Duodenal mucosa (tissue), 2 donors: ENCODE results near the gene PEX7.
"Not testable (repeated sequence)": the region's sequence is repeated elsewhere in the genome, so short reads cannot be mapped to it uniquely, and the experiment has no call there.

Source experiments
- H3K27ac ChIP-seq: one replicate; pipeline ENCODE4 v1.7.0; 2013; ENCODE audit warnings: low read depth, low read length
- H3K27me3 ChIP-seq, 2 donors: one replicate each; pipeline ENCODE4 v1.7.0; 2013; ENCODE audit warnings: low read length in 2 of 2, control low read depth in 1 of 2; ENCODE audit not compliant: insufficient read depth in 2 of 2, control insufficient read depth in 1 of 2
- H3K36me3 ChIP-seq, 2 donors: one replicate each; pipeline ENCODE4 v1.7.0; 2013; ENCODE audit warnings: low read length in 2 of 2, control low read depth in 1 of 2; ENCODE audit not compliant: insufficient read depth in 2 of 2, control insufficient read depth in 1 of 2
- H3K4me1 ChIP-seq, 2 donors: one replicate each; pipeline ENCODE4 v1.7.0; 2013; ENCODE audit warnings: low read length in 2 of 2, control low read depth in 1 of 2; ENCODE audit not compliant: insufficient read depth in 2 of 2, control insufficient read depth in 1 of 2
- H3K4me3 ChIP-seq, 2 donors: one replicate each; pipeline ENCODE4 v1.7.0; 2013; ENCODE audit warnings: low read length in 2 of 2, low read depth in 1 of 2
- H3K9ac ChIP-seq, 2 donors: one replicate each; pipeline ENCODE4 v1.7.0; 2013; ENCODE audit warnings: low read length in 2 of 2, low read depth in 1 of 2
- H3K9me3 ChIP-seq, 2 donors: one replicate each; pipeline ENCODE4 v1.7.0; 2013; ENCODE audit warnings: low read length in 2 of 2, control low read depth in 1 of 2; ENCODE audit not compliant: control insufficient read depth in 1 of 2

PEX7 gene

DNA sequence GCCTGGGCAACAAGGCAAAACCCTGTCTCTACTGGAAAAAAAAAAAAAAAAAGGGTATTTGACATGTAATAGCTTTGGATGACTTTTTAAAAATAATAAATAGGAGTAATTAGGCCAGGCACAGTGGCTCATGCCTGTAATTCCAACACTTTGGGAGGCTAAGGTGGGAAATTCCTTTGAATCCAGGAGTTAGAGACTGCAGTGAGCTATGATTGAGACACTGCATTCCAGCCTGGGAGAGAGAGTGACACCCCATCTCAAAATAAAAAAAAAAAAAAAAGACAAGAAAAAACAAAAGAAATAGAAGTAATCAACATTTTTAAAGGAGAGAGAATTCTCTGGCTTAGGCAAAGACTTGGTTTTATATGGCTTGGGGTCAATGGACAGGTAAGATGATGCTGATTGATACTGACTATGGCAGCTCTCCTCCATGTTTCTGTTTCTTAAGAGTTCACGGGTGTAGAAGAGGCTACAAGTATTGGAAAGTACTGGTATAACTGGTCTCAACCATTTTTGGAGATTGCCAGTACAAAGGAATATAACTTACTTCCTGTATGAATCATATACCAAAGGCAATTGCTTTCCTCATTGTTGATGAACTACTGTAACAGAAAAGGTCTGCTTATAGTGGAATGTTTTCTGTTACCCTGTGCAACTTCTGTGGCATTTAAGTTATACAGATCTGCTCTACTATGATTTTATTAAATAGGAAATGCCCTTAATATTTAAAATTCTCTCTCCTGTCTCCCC lies 40.2 kb upstream of the PEX7 start:
- Histone ChIP-seq H3K9ac (no peak overlapping the region), H3K36me3 (no peaks in the 10 kb centered on the region), H3K27ac (no peak overlapping the region), H3K4me3 (no peak overlapping the region), H3K9me3 (no peaks in the 10 kb centered on the region), H3K27me3 (no peaks in the 10 kb centered on the region), H3K4me1 (peaks cover 25 to 54% of the 10 kb centered on the region in 2 donors)

DNA sequence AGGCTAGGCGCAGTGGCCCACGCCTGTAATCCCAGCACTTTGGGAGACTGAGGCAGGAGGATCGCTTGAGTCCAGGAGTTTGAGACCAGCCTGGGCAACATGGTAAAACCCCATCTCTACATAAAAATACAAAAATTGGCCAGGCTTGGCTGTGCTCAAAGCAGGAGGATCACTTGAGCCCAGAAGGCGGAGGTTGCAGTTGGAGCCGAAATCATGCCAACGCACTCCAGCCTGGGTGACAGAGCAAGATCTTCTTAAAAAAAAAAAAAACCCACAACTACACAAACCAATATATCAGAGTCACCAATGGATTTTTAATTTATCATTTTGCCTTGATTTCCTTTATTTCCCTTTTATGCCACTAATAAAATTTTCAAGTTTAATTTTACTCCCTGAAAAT lies 39.4 kb upstream of the PEX7 start:
- Histone ChIP-seq H3K4me1 (peaks cover 31 to 63% of the 10 kb centered on the region in 2 donors), H3K27ac (no peak overlapping the region)

DNA sequence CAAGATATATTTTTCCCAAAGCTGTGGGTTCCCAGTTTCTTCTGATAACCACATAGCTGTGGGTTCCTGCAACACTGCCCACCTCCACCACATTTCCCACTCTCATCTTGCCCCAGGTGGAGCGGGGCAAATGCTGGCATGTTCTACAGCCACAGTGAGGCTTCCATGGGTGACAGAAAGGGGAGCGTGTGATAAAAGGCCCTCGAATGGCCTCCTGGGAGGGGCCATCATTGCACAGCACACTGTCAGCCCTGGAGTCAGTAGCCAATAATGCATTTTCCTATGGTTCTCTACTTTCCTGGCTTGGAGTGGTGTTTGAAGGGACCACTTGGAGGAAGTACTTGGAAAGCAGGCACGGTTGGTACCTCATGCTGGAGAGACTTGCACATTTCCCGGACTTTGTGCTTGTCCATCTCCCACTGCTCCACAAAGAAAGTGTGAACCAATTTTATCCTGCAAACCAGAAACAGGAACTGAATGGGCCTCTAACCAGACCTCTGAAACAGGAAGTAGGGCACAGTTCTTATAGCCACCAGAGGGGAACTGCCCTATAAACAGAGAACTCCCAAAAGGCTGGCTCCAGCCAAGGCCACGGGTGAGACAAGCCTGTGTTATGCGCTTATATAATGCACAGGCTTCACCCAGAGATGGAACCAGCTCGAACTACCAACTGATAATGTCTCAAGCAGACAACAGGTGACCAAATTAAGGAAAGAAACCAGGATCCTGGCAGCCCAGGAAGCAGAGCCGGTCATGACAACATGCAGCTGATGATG lies 38.7 kb upstream of the PEX7 start:
- H3K27me3 ChIP-seq: no peaks in the 10 kb centered on the region
- H3K4me3 ChIP-seq: peak overlapping the region; percentile 36 to 44
- H3K9me3 ChIP-seq: no peaks in the 10 kb centered on the region
- no peak overlapping the region for H3K9ac ChIP-seq
- no peaks in the 10 kb centered on the region for H3K36me3 ChIP-seq
- peaks cover 35 to 66% of the 10 kb centered on the region in 2 donors for H3K4me1 ChIP-seq
- H3K27ac ChIP-seq: no peak overlapping the region

More for the DNA sequence above, 39.4 kb upstream of the PEX7 start:
- Histone ChIP-seq H3K9me3 (no peaks in the 10 kb centered on the region), H3K4me3 (no peak overlapping the region), H3K27me3 (no peaks in the 10 kb centered on the region), H3K36me3 (no peaks in the 10 kb centered on the region), H3K9ac (no peak overlapping the region)

DNA sequence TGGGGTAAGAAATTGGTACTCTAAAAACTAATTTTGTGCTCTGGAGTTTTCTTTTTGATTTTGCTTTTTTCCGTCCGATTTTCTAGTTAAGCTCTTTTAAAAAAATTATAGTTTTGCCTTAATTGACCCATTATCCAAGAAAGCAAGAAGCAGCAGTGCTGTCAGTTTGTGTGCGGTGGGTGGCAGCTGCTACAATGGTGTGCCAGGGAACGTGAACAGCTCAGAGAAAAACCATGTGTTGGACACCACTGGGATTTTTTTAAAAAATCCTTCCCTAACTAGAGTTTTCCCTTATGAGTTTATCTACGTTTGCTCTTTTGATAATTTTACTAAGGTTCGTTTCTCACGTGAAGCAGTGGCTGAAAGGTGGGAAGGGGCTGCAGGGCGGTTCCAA lies 38.1 kb upstream of the PEX7 start:
- H3K27me3 ChIP-seq: no peaks in the 10 kb centered on the region
- no peak overlapping the region for H3K27ac ChIP-seq
- H3K36me3 ChIP-seq: no peaks in the 10 kb centered on the region
- no peak overlapping the region for H3K9ac ChIP-seq
- peaks cover 35 to 66% of the 10 kb centered on the region in 2 donors for H3K4me1 ChIP-seq
- peak overlapping the region; percentile 36 to 44 for H3K4me3 ChIP-seq
- H3K9me3 ChIP-seq: no peaks in the 10 kb centered on the region

DNA sequence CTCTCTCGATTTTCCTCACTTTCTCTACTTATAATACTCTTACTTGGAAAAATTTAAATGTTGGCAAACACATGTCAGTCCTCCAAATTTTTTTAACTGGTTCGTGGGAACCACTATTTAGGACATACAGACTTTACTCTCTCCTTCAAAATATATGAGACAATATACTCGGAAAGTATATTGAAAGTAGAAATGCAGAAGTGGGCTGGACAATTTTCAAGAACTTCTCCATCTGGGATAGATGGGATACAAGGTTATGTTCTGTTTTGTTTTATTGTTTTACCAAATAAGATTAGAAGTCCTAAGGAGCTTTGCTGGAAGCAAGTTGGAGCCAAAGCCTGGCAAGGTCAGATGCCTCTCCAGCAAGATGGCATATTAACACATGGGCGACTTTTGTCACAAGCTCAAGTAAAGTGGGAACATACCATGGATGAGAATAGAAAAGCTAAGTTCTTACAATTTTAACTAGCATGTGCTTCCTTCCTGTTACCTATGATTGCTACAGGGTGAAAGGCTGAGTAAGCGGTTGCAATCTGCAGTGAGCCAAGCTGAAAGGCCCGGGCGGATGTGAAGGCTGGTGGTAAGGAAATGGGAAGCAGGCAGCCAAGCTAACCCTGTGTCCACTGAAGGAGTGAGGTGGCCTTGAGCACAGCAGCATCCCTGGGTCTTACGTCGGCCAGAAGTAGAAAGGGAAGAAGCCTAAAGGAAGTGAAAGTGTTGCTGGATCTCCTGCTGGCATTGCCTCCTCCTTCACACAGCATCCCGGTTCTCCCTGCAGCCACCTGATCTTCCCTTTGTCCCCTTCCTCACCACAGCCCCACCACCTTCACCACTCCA lies 37.3 kb upstream of the PEX7 start:
- Histone ChIP-seq H3K27ac (no peak overlapping the region), H3K4me3 (peak overlapping the region; percentile 10 to 36)

DNA sequence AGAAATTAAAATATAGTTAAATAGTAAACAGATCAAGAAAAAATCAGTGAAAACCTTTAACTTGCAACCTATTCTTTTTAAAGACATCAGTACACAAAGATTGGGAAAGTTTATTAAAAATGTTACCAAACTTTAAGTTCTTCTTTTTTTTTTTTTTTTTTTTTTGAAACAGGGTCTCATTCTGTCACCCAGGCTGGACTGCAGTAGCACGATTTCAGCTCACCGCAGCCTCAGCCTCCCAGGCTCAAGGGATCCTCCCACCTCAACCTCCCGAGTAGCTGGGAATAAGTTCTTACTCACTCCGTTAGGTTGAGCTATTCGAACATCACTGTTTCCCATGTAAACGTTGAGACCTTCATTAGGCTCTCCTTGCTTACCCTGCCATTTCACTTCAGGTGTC lies 35.7 kb upstream of the PEX7 start:
- Histone ChIP-seq H3K9me3 (no peaks in the 10 kb centered on the region), H3K4me3 (no peak overlapping the region), H3K9ac (no peak overlapping the region), H3K27ac (no peak overlapping the region), H3K4me1 (peaks cover 32 to 61% of the 10 kb centered on the region in 2 donors), H3K36me3 (no peaks in the 10 kb centered on the region), H3K27me3 (no peaks in the 10 kb centered on the region)

More for the DNA sequence above, 37.3 kb upstream of the PEX7 start:
- Histone ChIP-seq H3K9ac (no peak overlapping the region), H3K27me3 (no peaks in the 10 kb centered on the region), H3K36me3 (no peaks in the 10 kb centered on the region), H3K9me3 (no peaks in the 10 kb centered on the region), H3K4me1 (peaks cover 35 to 61% of the 10 kb centered on the region in 2 donors)

DNA sequence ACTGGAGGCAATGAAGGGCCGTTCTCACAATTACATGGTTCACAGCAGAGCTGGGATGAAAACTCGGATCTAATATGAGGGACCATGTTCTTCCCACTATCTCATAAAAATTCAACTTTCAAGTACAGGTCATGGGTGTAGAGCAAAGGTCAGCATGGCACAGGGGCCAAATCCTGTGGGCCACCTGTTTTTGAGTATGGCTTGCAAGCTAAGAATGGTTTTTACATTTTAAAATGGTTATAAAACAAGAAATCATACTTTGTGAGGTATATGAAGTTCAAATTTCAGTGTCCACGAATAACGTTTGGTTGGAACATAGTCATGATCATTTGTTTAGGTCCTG lies 34.7 kb upstream of the PEX7 start:
- Histone ChIP-seq H3K27ac (peak overlapping the region; percentile 46), H3K4me3 (peak overlapping the region in 1 of 2 donors; percentile 8), H3K9ac (no peak overlapping the region), H3K9me3 (no peaks in the 10 kb centered on the region), H3K4me1 (peaks cover 32 to 55% of the 10 kb centered on the region in 2 donors), H3K36me3 (no peaks in the 10 kb centered on the region), H3K27me3 (no peaks in the 10 kb centered on the region)

DNA sequence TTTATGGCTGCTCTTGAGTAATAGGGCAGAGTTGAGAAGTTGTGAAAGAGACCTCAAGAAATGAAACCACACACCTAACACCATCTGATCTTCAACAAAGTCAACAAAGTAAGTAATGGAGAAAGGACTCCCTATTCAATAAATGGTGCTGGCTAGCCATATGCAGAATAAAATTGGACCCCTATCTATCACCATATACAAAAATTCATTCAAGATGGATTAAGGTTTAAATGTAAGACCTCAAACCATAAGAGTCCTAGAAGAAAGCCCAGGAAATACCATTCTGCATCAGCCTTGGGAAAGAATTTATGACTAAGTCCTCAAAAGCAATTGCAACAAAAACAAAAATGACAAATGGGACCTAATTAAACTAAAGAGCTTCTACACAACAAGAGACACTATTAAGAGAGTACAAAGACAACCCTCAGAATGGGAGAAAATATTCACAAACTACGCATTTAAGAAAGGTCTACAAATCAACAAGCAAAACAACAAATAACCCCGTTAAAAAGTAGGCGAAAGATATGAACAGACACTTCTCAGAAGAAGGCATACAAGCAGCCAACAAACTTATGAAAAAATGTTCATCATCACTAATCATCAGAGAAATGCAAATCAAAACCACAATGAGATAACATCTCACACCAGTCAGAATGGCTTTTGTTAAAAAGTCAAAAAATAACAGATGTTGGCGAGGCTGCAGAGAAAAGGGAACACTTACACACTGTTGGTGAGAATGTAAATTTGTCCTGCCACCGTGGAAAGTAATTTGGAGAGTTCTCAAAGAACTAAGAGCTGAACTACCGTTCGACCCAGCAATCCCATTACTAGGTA lies 34.1 kb upstream of the PEX7 start:
- H3K27me3 ChIP-seq: no peaks in the 10 kb centered on the region
- H3K9me3 ChIP-seq: no peaks in the 10 kb centered on the region
- no peaks in the 10 kb centered on the region for H3K36me3 ChIP-seq
- H3K9ac ChIP-seq: no peak overlapping the region
- no peak overlapping the region for H3K4me3 ChIP-seq
- H3K4me1 ChIP-seq: peaks cover 34 to 51% of the 10 kb centered on the region in 2 donors
- peak overlapping the region; percentile 43 for H3K27ac ChIP-seq

DNA sequence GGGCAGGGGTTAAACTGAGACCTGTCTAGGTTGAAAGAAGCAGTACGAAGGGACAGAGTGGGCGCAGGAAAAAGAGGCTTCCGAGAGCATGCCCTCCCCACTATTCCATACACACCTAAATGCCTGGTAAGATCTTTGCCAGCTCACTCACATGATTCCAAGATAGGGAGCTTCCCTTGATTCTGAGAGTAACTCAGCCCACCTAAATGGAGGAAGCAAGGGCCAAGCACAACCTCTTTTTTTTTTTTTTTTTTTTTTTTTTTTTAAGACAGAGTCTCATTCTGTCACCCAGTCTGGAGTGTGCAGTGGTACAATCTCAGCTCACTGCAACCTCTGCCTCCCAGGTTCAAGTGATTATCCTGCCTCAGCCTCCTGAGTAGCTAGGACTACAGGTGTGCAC lies 33.0 kb upstream of the PEX7 start:
- H3K9ac ChIP-seq, H3K27me3 ChIP-seq, H3K36me3 ChIP-seq, H3K27ac ChIP-seq, H3K9me3 ChIP-seq: not testable (repeated sequence)
- Histone ChIP-seq H3K4me1 (peaks cover 30 to 45% of the 10 kb centered on the region in 2 donors), H3K4me3 (peak overlapping the region in 1 of 2 donors; percentile 7)
